Neural progenitor cell (in vitro differentiated cells): ENCODE results near the gene LARP6.
"Not testable (repeated sequence)": the region's sequence is repeated elsewhere in the genome, so short reads cannot be mapped to it uniquely, and the experiment has no call there.

Experiments used
- CTCF ChIP-seq: fragments of 200-600 bp; sonication (generic); IDR thresholded peaks from 2 replicates; pipeline ENCODE4 v1.5.1; 2017; ENCODE audit warnings: antibody characterized with exemption, mild to moderate bottlenecking
- EZH2 ChIP-seq: fragments of 200-600 bp; sonication (generic); IDR thresholded peaks from 2 replicates; pipeline ENCODE4 v1.6.1; 2017; ENCODE audit warnings: antibody characterized with exemption, mild to moderate bottlenecking, moderate library complexity
- EZH2phosphoT487 ChIP-seq: fragments of 200-600 bp; sonication (generic); IDR thresholded peaks from 2 replicates; pipeline ENCODE4 v1.6.1; 2017; ENCODE audit warnings: antibody characterized with exemption

DNA sequence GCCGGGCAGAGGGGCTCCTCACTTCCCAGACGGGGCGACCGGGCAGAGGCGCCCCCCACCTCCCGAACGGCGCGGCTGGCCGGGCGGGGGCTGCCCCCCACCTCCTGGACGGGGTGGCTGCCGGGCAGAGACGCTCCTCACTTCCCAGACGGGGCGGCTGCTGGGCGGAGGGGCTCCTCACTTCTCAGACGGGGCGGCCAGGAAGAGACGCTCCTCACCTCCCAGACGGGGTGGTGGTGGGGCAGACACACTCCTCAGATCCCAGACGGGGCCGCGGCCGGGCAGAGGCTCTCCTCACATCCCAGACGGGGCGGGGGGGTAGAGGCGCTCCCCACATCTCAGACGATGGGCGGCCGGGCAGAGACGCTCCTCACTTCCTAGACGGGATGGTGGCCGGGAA lies 17.5 kb upstream of the LARP6 start:
- not testable (repeated sequence) for TF ChIP-seq EZH2, EZH2phosphoT487, CTCF
